ENCODE measurements around the gene ZNF180.
"Not testable (repeated sequence)": the region's sequence is repeated elsewhere in the genome, so short reads cannot be mapped to it uniquely, and the experiment has no call there.

Gene ZNF180

GRCh38 chr19:44499962-44500949 is at the start of gene ZNF180:
ZNF180 (minus strand) TSS chr19:44500522; CDS start chr19:44497334, 3,188 bp downstream.
- in situ Hi-C loops (cut with MboI; ENCODE audit: low sequenced_read_pairs) = no loop called here

- in situ Hi-C loops (cut with MboI; ENCODE audit: low sequenced_read_pairs) = no loop called here
Observed at GRCh38 chr19:44549507-44549906, 49.2 kb upstream of the ZNF180 start.

GRCh38 chr19:44548736-44549135 is 48.4 kb upstream of the ZNF180 start:
- in situ Hi-C loops (cut with MboI; ENCODE audit: low sequenced_read_pairs) = no loop called here

GRCh38 chr19:44544031-44544430 is 43.7 kb upstream of the ZNF180 start:
- in situ Hi-C loops (cut with MboI; ENCODE audit: low sequenced_read_pairs) = no loop called here

- in situ Hi-C loops (cut with MboI; ENCODE audit: low sequenced_read_pairs) = no loop called here
Observed at GRCh38 chr19:44542671-44543070, 42.3 kb upstream of the ZNF180 start.

GRCh38 chr19:44540736-44541135 is 40.4 kb upstream of the ZNF180 start:
- in situ Hi-C loops (cut with MboI; ENCODE audit: low sequenced_read_pairs) = no loop called here

GRCh38 chr19:44539991-44540390 is 39.7 kb upstream of the ZNF180 start:
- in situ Hi-C loops (cut with MboI; ENCODE audit: low sequenced_read_pairs) = no loop called here

- in situ Hi-C loops (cut with MboI; ENCODE audit: low sequenced_read_pairs) = no loop called here
Observed at GRCh38 chr19:44539236-44539826, 39.0 kb upstream of the ZNF180 start.

- in situ Hi-C loops (cut with MboI; ENCODE audit: low sequenced_read_pairs) = not testable (repeated sequence)
Observed at GRCh38 chr19:44535361-44535760, 35.0 kb upstream of the ZNF180 start.

- in situ Hi-C loops (cut with MboI; ENCODE audit: low sequenced_read_pairs) = no loop called here
Observed at GRCh38 chr19:44532819-44533218, 32.5 kb upstream of the ZNF180 start.

- in situ Hi-C loops (cut with MboI; ENCODE audit: low sequenced_read_pairs) = no loop called here
Observed at GRCh38 chr19:44530777-44531176, 30.5 kb upstream of the ZNF180 start.

- in situ Hi-C loops (cut with MboI; ENCODE audit: low sequenced_read_pairs) = no loop called here
Observed at GRCh38 chr19:44529536-44529935, 29.2 kb upstream of the ZNF180 start, which contains the start of gene CEACAM20. CEACAM20 (minus strand) TSS chr19:44529675; CDS start chr19:44529509, 166 bp downstream.

GRCh38 chr19:44527554-44527953 is 27.2 kb upstream of the ZNF180 start:
- in situ Hi-C loops (cut with MboI; ENCODE audit: low sequenced_read_pairs) = no loop called here

GRCh38 chr19:44525721-44526430 is 25.6 kb upstream of the ZNF180 start:
- in situ Hi-C loops (cut with MboI; ENCODE audit: low sequenced_read_pairs) = no loop called here

- in situ Hi-C loops (cut with MboI; ENCODE audit: low sequenced_read_pairs) = no loop called here
Observed at GRCh38 chr19:44521370-44521769, 21.0 kb upstream of the ZNF180 start.

GRCh38 chr19:44517146-44517545 is 16.8 kb upstream of the ZNF180 start:
- in situ Hi-C loops (cut with MboI; ENCODE audit: low sequenced_read_pairs) = no loop called here

GRCh38 chr19:44515907-44516306 is 15.6 kb upstream of the ZNF180 start:
- in situ Hi-C loops (cut with MboI; ENCODE audit: low sequenced_read_pairs) = no loop called here

GRCh38 chr19:44515031-44515430 is 14.7 kb upstream of the ZNF180 start:
- in situ Hi-C loops (cut with MboI; ENCODE audit: low sequenced_read_pairs) = no loop called here

- in situ Hi-C loops (cut with MboI; ENCODE audit: low sequenced_read_pairs) = no loop called here
Observed at GRCh38 chr19:44512326-44513298, 12.3 kb upstream of the ZNF180 start.

GRCh38 chr19:44509478-44509877 is 9.2 kb upstream of the ZNF180 start:
- in situ Hi-C loops (cut with MboI; ENCODE audit: low sequenced_read_pairs) = no loop called here

All from HL-60/S4 treated with phorbol 12-myristate 13-acetate at 8.2 ng/mL for 4 days and 3 days (cell line).